GM19239 (cell line): ENCODE measurements around the gene STS.

Experiments used
- DNase-seq: peaks from one replicate; pipeline ENCODE4 v3.0.0; 2011; ENCODE audit warnings: low spot score; ENCODE audit not compliant: insufficient read length
- FAIRE-seq: peaks from 2 replicates; lab custom pipeline; 2011; peaks lifted over from hg19 to GRCh38; lab: Jason Lieb, UNC

Gene STS, protein sequence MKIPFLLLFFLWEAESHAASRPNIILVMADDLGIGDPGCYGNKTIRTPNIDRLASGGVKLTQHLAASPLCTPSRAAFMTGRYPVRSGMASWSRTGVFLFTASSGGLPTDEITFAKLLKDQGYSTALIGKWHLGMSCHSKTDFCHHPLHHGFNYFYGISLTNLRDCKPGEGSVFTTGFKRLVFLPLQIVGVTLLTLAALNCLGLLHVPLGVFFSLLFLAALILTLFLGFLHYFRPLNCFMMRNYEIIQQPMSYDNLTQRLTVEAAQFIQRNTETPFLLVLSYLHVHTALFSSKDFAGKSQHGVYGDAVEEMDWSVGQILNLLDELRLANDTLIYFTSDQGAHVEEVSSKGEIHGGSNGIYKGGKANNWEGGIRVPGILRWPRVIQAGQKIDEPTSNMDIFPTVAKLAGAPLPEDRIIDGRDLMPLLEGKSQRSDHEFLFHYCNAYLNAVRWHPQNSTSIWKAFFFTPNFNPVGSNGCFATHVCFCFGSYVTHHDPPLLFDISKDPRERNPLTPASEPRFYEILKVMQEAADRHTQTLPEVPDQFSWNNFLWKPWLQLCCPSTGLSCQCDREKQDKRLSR

GRCh38 chrX:7147413-7147977 is at the start of gene STS:
TSS of gene STS (plus strand) at chrX:7147712. CDS start at chrX:7253200, 105,488 bp downstream.
- no peak for DNase-seq
- no peak for FAIRE-seq

GRCh38 chrX:7100022-7100421 is 47.5 kb upstream of the STS start:
- no peak for DNase-seq

GRCh38 chrX:7102119-7102518 is 45.4 kb upstream of the STS start:
- DNase-seq (no peak), FAIRE-seq (peak; percentile 62)

More at GRCh38 chrX:7100022-7100421, 47.5 kb upstream of the STS start:
- no peak for FAIRE-seq

- FAIRE-seq: peak; percentile 70
- DNase-seq: no peak
Observed at GRCh38 chrX:7106649-7107048, 40.9 kb upstream of the STS start.

GRCh38 chrX:7108030-7108429 is 39.5 kb upstream of the STS start:
- FAIRE-seq (no peak), DNase-seq (no peak)

DNA sequence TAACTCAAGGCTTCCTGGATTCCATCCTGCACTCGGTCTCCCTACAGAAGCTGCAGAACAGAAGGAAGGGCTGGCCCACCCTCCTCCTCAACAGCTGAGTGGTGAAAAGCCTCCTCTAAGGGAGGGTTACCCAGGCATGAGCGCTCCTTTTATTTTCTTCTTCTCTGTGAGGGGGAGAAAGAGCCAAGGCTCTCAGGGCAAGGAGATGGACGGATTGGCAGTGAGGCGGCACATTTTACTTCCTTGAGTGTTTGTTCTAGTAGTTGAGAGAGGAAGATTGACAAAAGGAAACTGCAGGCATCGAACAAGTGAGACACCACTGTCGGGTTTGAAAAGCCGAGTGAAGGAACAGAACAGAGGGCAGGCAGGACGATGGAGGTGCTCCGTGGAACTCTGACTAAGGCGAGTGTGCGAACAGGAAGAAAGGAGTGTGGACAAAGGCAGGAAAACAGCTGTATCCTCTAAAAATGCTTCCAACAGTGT is 38.4 kb upstream of the STS start:
- FAIRE-seq (no peak), DNase-seq (no peak)

- DNase-seq: no peak
Observed at GRCh38 chrX:7109838-7110793, 37.4 kb upstream of the STS start.

DNA sequence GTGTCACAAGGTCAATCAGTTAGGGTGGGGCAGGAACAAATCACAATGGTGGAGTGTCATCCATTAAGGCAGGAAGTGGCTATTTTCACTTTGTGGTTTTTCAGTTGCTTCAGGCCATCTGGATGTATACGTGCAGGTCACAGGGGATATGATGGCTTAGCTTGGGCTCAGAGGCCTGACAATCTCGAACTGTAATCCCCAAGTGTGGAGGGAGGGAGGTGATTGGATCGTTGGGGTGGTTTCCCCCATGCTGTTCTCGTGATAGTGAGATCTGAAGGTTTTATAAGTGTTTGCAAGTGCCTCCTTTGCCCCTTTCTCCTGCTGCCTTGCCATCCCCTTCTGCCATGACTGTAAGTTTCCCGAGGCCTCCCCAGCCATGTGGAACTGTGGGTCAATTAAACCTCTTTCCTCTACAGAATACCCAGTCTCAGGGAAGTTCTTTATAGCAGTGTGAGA is 36.7 kb upstream of the STS start:
- no peak for DNase-seq
- peak; percentile 98 for FAIRE-seq

More at GRCh38 chrX:7109838-7110793, 37.4 kb upstream of the STS start:
- FAIRE-seq: peak; percentile 99

- DNase-seq: no peak
- FAIRE-seq: no peak
Observed at GRCh38 chrX:7111518-7111917, 36.0 kb upstream of the STS start.

- FAIRE-seq: no peak
- no peak for DNase-seq
Observed at GRCh38 chrX:7112071-7112470, 35.4 kb upstream of the STS start.

GRCh38 chrX:7115557-7115956 is 32.0 kb upstream of the STS start:
- DNase-seq: no peak
- FAIRE-seq: peak; percentile 99

- FAIRE-seq: peak; percentile 55
Observed at GRCh38 chrX:7116081-7116480, 31.4 kb upstream of the STS start.

DNA sequence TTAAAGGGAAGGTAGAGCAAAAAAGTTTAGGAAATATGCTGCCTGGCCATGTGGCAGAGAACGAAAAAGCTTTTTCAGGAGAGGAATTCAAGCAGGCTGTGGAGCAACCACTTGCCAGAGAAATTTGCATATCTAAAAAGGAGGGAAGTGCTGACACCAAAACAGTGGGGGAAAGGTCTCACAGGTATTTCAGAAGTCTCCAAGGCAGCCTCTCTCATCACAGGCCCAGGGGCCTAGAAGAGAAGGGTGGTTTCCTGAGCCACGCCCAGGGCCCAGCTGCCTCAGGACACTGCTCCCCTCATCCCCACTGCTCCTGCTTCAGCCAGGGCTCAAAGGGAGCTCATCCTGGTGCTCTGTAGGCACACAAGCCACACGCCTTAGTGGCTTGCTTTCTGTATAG is 29.9 kb upstream of the STS start:
- DNase-seq (no peak), FAIRE-seq (peak; percentile 95)

More at GRCh38 chrX:7116081-7116480, 31.4 kb upstream of the STS start:
- DNase-seq: no peak

DNA sequence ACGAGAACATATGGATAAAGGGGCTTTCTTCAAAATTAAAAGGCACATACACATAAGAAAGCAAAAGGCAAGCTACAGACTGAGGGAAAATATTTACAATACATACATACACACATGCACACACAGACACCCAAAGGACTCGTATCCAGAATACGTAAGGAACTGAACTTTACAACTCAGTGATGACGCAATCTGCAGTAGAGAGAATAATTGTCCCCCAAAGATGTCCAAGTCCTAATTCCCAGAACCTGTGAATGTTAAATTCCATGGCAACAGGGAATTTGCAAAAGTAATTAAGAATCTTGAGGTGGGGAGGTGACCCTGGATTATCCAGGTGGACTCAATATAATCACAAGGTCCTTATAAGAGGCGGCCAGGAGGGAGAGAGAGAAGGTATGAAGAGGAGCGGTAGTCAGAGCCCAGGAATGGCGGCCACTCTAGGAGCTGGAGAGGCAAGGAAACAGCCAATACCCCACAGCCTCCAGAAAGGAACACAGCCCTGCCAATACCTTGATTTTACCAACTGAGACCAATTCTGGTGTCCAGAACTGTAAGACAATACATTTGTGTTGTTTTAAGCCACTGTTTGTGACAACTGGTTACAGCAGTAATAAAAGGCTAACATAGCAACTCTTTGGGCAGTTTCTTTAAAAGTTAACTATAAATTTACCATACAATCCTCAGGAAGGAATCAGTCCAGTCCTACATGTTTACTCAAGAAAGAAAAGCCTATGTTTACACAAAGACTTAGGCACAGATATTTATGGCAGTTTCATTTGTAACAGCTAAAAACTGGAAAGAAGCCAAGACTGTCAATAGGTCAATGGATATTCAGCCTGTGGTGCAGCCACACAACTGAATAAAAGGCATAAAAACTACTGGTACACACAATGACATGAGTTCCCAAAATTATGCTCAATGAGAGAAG is 27.3 kb upstream of the STS start:
- FAIRE-seq: peak; percentile 64

DNA sequence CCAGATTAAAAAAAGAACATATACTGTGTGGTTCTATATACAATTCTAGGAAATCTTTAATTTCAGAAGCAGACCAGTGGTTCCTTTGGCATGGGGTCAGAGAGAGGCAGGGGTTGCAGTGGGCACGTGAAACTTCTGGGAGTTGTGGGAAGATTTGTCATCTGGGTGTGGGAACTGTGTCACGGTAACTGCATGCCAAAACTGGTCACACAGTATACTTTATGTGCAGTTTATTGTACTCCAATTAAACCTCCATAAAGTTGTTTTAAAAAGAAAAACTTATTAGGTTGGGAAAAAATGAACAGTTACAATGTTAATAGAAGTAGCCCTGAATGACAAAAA is 26.7 kb upstream of the STS start:
- FAIRE-seq: no peak
- no peak for DNase-seq

More for the DNA sequence above, 27.3 kb upstream of the STS start:
- no peak for DNase-seq

DNA sequence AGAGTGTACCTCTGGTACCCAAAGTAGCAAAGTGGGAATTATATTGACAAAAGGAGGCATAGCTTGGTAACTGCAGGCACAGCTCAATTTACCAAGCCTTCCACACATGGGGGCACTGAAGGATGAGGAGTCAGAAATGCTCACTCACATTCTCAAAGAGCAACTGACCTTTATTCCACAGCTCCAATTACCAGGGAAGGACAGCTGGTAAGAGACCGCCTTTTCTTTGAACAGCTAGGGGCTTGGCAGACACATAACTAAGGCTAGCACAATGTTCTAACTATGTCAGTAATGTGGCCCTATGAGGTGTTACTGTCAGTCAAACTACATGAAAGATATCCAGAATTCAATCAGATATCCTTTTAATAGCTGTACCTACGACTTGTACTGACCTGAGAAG is 20.5 kb upstream of the STS start:
- no peak for DNase-seq
- FAIRE-seq: no peak

DNA sequence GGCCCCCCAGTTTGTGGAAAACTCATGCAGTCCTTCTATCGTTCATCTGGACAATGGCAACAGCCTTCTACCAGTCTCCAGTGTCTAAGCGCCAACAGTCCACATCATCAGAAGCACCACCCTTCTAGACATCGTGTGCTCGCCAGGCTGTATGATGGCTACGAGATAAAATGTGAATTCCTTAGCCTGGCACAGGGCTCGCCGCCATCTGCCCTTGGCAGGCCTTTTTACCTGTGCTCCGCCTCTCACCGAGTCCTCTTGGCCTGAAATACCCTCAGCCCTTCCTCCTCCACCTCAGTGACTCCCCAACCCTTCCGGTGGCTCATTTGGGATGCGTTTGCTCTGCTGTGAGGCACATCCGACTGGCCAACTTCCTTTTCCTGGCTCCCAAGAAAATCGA is 15.9 kb upstream of the STS start:
- FAIRE-seq (no peak), DNase-seq (no peak)

DNA sequence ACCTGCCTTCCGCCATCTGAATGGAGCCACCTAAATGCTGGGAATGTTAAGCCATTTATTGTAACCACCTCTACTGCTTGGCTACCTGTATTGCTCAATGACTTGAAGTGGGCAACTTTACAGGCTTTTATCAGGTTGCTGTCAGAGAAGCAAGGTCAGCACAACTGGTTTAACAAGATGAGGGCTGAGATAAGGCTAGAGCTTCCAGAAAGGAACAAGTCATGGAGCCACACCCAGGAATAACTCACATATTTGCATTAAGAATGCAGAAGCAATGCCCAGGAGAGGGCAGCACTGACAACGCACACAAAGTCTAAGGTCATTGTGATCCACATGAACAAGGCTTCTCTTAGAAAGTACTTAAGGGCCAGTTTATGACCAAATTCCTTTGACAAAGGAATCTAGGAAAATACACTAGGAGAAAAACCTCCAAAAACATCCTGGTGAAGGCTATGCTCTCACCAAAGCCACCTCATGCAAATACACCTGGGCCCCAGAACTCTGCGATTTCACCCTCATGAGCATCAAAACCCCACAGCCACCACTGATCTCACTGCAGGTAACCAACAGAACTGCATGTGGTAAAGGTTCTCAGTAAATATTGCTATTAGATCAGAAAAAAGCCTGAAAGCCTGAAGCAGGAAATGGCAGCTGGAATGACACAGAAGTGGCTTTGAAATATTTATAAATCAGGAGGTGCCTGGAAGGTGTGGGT is 15.0 kb upstream of the STS start:
- FAIRE-seq: peak; percentile 88
- DNase-seq: no peak
